DMS53 (cell line): ENCODE results near the gene LIMS3.
"Not testable (repeated sequence)": the region's sequence is repeated elsewhere in the genome, so short reads cannot be mapped to it uniquely, and the experiment has no call there.

Source experiments
- DNase-seq: peaks from one replicate; lab custom pipeline; 2025; lab: John Stamatoyannopoulos, UW

Gene LIMS3

DNA sequence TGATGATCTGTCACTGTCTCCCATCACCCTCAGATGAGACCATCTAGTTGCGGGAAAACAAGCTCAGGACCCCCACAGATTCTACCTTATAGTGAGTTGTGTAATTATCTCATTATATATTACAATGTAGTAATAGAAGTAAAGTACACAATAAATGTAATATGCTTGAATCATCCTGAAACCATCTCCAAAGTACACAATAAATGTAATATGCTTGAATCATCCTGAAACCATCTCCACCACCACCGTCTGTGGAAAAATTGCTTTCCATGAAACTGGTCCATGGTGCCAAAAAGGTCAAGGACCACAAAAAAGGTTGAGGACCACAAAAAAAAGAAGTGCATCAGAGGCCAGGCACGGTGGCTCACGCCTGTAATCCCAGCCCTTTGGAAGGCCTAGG lies 29.3 kb downstream of the LIMS3 start:
- DNase-seq: not testable (repeated sequence)

DNA sequence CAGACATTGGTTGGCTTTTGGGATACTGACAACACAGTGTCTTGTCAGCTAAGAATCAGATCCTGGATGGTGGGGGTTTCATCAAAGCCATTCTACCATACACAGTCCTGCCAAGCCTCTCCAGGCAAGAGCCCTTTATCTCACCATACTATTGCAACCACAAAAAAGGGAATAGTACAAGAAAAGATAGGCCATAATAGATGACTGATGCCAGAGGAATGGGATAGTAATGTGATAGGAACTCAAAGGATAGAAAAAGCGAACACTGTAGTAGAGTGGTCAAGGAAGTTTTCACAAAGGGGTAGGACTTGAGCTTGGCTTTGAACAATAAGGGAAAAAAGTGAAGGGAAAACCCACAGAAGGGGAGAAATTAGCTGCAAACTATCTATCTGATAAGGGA lies 30.7 kb downstream of the LIMS3 start:
- DNase-seq: not testable (repeated sequence)

DNA sequence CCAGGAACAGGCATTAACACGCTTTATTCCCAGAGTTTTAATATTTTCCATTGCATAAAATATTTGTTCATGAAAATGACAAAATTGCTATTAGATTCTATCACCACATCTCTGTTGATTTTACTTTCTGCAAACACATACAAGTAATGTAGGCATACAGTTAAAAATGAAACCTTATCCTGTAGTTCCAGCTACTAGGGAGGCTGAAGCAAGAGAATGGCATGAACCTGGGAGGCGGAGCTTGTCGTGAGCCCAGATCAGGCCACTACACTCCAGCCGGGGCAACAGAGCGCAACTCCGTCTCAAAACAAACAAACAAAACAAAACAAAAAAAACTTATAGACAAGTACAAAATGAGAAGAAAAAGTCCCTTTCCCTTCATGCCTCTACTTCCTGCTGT lies 38.0 kb downstream of the LIMS3 start:
- not testable (repeated sequence) for DNase-seq

DNA sequence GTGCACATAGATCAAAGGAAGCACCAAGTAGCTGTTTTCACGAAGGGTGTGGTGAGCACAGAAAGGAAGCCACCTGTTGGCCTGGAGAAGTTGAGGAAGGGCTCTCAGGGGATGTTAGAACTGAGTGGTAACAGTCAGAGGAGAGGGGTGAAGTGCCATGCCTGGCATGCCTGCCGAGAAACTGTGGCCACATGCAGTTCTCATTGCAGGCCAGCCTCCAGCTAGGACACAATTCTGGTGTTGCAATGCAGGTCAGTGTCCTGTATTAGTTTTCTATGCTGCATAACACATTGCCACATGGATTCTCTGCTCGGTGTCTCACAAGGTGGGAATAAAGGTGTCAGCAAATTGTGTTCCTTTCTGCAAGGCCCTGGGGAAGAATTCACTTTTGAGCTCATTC lies 46.9 kb downstream of the LIMS3 start:
- not testable (repeated sequence) for DNase-seq

DNA sequence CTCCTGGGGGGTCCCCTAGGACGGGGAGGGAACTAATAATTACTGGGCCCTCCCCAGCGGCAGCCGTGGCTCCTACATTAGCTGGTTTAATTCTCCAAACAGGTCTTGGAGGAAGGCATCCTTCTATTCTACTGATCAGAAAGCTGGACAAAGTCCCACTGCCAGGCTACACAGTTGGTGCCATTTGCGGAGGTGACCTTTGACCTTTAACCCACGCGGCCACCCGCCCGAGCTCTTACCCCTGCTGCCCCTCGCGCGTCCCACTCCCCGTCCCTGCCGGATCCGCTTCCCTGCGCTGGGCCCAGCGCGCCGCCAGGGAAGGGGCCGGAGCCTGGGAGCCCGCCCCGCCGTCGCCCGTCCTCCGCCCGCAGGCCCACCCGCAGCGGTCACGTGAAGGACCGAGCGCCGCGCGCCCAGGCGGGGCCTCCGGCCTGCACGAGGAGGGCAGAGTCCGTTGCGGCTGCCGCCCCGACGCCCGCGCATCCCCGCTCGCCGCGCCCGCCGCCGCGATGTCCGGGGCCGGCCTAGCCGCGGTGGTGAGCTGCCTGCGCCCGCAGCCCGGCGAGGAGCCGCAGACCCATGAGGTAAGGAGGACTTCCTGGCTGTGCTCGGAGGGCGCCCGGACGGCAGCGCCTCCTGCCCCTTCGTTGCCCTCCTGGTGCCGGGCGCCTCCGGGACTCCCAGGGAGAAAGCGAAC lies 48.9 kb downstream of the LIMS3 start:
- not testable (repeated sequence) for DNase-seq

DNA sequence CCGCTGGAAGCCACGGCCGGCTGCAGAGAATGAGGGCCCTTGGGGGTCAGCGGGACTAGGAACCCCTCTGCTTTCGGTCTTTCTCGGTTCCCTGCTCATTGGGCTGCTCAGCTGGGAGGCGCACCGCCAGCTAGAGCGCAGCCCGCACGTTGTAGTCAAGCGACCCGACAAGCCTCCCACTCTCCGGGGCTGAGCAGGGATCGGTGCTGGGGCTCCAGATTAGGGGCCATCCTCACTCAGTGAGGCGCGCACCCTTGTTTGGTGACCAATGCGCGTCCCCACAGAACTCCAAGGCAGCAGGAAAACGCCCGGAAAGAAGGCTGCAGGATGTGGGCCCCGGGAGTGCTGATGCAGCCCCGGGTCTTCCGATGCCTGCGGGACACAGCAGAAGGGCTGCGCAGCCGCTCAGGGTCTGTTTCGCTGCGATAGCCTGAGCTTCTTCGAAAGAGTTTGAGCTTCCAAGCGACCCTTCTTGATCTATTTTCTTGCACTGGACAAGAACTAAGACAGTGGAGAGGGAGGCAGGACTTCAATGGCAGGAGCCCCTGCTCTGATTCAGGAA lies 49.6 kb downstream of the LIMS3 start:
- not testable (repeated sequence) for DNase-seq

DNA sequence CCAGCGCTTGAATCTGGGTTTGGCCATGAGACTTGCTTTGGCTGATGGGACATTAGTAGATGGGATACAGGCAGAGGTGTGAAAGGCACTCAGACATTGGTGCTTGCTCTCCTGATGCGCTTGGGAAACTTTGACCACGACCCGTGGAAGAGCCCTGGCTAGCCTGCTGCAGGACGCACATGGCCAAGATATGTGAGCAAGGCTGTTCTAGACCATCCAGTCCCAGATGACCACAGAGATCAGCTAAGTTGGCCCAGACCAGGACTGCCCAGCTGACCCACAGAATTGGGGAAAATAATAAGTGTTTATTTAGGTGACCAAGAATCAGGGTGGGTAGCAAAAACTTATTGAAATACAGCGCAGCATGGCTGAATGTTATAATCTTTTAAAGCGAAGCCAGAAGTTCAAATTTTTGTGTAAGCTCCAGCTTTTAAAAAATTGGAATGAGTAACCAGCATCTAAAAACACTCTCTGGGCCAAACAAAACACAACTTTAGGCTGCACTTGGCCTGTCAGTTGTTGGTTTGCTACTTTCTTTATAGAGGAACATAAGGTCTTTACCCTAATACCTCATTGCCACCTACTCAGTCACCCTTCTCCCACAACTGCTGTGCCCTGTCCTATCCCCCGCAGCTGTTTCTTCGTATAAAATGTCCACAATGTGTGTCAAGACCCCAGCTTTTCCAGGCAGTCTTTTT lies 51.8 kb downstream of the LIMS3 start:
- not testable (repeated sequence) for DNase-seq

DNA sequence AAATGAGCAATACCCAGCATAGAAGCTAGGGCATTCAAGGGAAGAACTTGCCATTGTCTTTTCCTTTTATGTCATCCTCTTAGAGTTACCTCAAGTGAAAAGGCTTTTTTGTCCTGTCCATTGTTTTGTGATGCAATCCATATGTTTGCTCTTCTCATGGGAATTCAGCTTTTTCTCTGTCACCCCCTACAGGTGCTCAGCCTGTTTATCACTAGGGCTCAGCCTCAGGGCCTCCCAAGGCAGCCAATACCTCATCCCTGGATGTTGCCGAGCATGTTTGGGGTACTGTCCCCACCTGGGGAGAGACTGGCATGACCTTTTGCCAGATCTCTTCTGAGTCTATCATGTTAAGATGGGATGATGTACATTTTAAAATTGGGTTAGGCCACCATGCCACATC lies 65.5 kb downstream of the LIMS3 start:
- not testable (repeated sequence) for DNase-seq

DNA sequence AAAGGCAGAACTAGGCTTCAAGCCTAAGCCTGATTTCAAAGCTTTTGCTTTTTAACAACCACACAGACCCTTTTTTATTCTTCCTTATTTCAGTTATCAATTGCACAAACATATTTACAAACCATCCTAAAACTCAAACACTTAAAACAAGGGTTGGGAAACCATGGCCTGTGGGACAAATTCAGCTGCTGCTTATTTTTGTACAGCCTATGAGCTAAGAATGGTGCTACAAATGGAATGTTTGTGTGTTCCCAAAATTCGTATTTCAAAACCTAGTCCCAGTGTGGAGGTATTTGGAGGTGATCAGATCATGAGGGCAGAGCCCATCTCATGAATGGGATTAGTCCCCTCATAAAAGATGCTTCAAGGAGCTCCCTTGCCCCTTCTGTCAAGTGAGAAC lies 67.0 kb downstream of the LIMS3 start:
- not testable (repeated sequence) for DNase-seq

DNA sequence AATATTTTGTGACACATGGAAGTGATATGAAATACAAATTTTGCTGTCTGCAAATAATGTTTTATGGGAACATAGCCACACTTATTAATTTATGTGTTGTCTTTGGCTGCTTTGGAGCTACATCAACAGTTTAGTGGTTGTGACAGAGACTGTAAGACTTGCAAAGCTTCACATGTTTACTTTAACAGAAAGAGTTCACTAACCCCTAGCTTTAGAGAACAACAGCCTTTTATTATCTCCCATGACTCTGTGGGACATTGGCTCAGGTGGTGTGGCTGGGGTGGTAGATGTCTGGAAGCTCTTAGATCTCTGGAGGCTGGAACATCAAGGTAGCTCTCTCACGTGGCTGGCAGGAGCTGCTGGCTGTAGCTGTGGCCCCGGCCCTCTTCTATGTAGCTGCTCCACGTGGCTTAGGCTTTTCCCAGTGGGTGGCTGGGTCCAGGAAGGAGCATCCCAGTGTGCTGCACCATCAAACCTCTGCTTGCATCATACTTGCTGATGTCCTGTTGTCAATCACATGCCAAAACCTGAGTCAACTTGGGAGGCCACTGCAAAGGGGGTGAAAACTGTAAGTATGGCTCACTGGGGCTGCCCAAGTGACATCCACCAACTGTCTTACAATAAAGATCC lies 67.7 kb downstream of the LIMS3 start:
- not testable (repeated sequence) for DNase-seq

DNA sequence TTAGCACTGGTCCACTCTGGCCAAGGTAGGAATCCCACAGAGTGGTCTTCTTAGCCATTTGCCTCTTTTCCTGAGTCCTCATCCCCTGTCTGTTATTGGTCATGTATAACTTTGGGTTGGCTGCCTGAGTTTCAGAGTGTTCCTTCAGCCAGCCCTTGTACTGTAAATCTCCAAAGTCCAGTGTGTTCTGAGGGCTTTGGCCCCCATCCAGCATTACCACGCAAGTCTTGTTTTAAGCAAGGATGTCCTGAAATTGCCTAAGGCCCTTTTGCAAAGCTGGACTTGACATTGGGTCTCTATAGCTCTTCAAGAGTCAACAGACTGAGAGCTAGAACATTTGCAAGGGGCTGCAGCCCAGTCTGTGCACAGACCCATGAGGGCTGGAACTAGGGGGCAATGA lies 68.4 kb downstream of the LIMS3 start:
- not testable (repeated sequence) for DNase-seq

DNA sequence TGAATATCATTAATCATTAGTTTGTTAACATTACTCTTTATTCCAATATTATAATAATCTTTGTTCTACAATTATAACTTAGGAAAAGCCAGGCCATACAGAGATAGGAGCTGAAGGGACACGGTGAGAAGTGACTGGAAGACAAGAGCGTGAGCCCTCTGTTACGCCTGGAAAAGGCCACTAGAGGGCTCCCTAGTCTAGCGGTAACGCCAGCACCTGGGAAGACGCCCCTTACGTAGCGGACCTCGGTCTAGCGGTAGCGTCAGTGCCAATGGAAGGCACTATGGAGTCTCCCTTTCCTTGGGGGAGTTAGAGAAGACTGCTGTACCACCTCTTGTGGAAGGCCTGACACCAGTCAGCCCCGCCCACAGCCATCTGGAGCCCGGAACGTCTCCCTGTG lies 71.4 kb downstream of the LIMS3 start:
- not testable (repeated sequence) for DNase-seq

DNA sequence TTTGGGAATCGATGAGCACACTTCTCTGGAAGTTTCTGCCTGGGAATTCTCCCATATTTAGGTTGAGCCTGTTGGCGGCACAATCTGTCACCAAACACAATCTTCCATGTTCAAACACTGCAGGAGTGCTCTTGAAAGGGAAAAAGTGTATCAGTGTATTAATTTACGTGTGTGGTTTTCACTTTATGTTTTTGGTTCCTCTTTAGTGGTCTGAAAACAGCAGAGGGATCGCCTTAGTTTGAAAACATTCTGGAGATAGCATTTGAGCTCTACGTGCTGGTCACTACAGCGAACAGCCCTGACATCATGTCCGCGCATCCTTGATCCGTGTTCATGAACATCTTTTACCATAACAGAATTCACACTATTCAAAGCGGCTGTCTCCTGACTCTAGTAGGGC lies 73.2 kb downstream of the LIMS3 start:
- DNase-seq: not testable (repeated sequence)
